Fibroblast of lung (primary cell): ENCODE data around the gene TTLL9.

Source experiments
- CTCF ChIP-seq, 2 donors: IDR thresholded peaks in 1 of 2; conservative IDR thresholded peaks in 1 of 2; 1 replicate in 1 of 2; 2 replicates in 1 of 2; pipeline ENCODE4 v1.5.1; 2011 to 2012; ENCODE audit warnings: low read length in 2 of 2, control low read depth in 1 of 2, inconsistent platforms in 1 of 2, low read depth in 1 of 2, mild to moderate bottlenecking in 1 of 2
- EZH2 ChIP-seq: IDR thresholded peaks from 2 replicates; pipeline ENCODE4 v1.5.1; 2012; ENCODE audit warnings: low read length, control low read depth, mild to moderate bottlenecking; ENCODE audit errors: missing control alignments

- TF ChIP-seq CTCF (conservative IDR thresholded peaks at IDR 0.05 in 1 of 2, IDR thresholded peaks at IDR 0.05 in 1 of 2; ENCODE audit: low read depth in 1 of 2, low read length in 2 of 2) (no peak), EZH2 (no peak)
Measured at GRCh38 chr20:31896049-31896448, 25.6 kb downstream of the TTLL9 start.
